ENCODE results near the gene FAR2.

FAR2 gene

DNA sequence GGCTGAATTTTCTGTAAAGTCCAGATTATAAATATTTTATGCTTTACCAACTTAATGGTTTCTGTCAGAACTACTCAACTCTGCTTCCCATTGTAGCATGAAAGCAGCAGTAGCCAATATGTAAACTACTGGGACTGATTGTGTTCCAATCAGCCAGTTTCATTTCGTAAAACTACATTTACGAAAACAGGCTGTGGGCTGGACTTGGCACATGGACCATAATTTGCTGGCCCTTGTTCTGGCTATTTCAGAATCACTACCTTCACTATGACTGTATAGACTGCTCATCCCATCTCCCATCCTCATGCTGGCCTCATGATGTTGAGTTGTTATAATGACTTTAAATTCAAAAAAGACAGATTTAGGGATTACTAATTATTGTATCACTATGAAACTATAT lies 38.7 kb downstream of the FAR2 start:
- no peak overlapping the region for H3K4me3 ChIP-seq (ENCODE audit: low read depth, low read length)
- TF ChIP-seq, protein P1, sequence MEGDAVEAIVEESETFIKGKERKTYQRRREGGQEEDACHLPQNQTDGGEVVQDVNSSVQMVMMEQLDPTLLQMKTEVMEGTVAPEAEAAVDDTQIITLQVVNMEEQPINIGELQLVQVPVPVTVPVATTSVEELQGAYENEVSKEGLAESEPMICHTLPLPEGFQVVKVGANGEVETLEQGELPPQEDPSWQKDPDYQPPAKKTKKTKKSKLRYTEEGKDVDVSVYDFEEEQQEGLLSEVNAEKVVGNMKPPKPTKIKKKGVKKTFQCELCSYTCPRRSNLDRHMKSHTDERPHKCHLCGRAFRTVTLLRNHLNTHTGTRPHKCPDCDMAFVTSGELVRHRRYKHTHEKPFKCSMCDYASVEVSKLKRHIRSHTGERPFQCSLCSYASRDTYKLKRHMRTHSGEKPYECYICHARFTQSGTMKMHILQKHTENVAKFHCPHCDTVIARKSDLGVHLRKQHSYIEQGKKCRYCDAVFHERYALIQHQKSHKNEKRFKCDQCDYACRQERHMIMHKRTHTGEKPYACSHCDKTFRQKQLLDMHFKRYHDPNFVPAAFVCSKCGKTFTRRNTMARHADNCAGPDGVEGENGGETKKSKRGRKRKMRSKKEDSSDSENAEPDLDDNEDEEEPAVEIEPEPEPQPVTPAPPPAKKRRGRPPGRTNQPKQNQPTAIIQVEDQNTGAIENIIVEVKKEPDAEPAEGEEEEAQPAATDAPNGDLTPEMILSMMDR (IDR thresholded peaks at IDR 0.05; ENCODE audit: low read depth, low read length): no peak

DNA sequence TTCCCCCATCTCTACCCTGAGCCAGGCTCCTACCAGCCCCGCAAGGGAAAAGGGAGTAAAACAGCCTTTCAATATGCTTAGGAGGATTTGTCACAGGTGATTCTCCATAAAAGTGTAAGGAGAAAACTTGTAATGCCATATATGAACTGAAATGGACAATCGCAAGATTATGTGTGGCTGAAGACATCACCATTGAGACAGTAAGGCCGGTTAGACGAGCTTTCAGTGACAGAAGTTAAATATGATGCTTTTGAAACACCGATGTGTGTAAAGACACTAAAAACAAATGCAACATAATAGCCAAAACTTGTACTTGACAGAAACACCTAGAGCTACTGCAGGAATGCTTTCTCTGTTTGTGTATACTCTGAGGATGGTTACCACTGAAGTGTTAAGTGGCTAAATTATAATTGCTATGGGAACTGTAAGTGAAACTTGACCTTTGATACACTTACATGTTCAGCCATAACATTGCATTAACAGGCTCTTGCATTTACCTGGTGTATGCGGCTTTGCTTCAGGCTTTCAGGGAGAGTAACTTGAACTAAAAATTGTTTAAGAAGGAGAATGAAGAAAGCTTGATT lies 42.3 kb downstream of the FAR2 start:
- TF ChIP-seq, protein P1 (IDR thresholded peaks at IDR 0.05; ENCODE audit: low read depth, low read length): no peak
- H3K4me3 ChIP-seq (ENCODE audit: low read depth, low read length): no peak overlapping the region

DNA sequence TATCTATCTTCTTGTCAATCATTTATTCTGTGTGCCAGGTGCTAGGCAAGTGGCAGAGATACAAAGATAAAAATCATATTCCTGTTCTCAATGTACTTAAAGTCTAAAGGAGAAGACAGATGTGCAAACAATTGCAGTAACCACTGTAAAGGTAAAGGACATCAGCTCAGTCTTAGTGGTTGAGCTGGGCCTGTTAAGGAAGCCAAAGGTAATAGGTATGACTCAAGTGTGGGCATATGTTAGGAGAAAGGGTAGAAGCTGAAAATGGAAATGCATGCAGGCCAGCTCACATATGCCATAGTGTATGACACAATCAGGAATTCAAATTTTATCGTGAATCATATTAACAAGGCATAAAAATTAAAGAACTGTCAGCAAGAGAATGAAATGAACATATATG lies 49.8 kb downstream of the FAR2 start:
- TF ChIP-seq, protein P1 (IDR thresholded peaks at IDR 0.05; ENCODE audit: low read depth, low read length): no peak
- no peak overlapping the region for H3K4me3 ChIP-seq (ENCODE audit: low read depth, low read length)

DNA sequence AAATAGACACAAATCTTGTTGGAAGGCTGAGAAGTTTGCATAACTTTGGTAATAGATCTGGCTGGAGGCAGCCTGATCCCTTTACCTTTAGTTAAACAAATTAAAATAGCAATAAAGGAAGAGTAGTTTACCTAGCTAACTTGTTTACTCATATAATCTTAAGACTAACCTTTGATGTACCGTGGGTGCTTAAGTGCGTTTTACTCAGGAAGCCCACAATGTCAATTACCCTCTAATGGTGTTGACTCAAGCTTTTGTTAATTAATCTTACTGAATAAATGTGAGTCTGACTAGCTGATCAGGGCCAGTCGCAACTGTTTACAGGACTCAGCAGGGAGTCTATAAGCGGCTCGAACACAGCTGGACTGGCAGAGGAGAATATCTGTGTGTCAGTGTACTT lies 51.5 kb downstream of the FAR2 start:
- H3K4me3 ChIP-seq (ENCODE audit: low read depth, low read length): no peak overlapping the region
- TF ChIP-seq, protein P1 (IDR thresholded peaks at IDR 0.05; ENCODE audit: low read depth, low read length): no peak

DNA sequence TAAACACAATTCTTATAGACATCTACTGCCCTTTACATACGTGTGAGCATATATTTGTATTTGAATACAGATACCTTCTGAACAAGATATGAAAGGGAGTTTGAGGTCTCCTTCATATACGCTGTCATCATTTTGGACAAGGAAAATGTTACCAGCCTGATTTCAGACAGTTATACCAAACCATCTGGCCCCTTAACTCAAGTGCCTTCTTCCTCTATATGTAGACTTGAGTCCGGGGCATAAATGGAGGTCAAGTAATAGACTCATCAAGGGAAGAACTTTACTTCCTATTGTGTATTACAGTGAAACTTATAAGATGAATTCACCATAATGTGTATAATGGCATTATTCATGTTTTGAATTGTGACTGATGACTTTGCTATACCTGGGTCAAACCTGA lies 52.2 kb downstream of the FAR2 start:
- TF ChIP-seq, protein P1 (IDR thresholded peaks at IDR 0.05; ENCODE audit: low read depth, low read length): no peak
- no peak overlapping the region for H3K4me3 ChIP-seq (ENCODE audit: low read depth, low read length)

DNA sequence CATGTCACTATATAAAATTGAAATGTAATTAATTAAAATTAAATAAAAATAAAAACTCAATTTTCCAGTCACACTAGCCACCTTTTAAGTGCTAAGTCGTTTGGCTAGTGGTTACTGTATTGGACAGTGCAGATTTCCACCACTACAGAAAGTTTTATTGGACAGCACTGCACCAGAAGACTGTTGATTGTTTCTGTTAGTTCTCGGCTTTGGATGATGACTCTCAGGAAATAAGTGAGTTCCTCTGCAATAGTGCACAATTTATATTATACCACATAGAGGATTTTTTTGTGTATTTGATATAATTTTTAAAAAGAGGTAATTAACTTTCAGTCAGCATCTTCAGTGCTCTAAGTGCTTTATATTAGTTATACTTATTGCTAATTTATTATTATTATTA lies 52.7 kb downstream of the FAR2 start:
- no peak overlapping the region for H3K4me3 ChIP-seq (ENCODE audit: low read depth, low read length)
- TF ChIP-seq, protein P1 (IDR thresholded peaks at IDR 0.05; ENCODE audit: low read depth, low read length): no peak

DNA sequence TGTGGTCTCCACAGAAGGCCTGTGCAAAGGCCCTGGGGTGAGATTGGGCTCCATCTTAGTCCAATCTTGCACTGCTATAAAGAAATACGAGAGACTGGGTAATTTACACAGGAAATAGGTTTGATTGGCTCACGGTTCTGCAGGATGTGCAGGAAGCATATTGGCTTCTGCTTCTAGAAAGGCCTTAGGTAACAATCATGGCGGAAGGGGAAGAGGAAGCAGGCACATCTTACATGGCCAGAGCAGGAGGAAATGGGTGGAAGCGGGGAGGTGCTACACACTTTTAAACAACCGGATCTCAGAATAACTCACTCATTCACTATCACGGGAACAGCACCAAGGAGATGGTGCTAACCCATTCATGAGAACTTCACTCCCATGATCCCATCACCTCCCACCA lies 55.4 kb downstream of the FAR2 start:
- H3K4me3 ChIP-seq (ENCODE audit: low read depth, low read length): no peak overlapping the region
- TF ChIP-seq, protein P1 (IDR thresholded peaks at IDR 0.05; ENCODE audit: low read depth, low read length): no peak

Measured in WI38 (cell line).